GM19023 (cell line): ENCODE results near the gene KRT76.

Experiments used
- ATAC-seq: cut with Tn5 transposase; IDR thresholded peaks from one replicate; pipeline ENCODE4 v1.9.1; 2021; ENCODE audit warnings: mild to moderate bottlenecking, moderate library complexity; ENCODE audit not compliant: unreplicated experiment

The KRT76 gene

DNA sequence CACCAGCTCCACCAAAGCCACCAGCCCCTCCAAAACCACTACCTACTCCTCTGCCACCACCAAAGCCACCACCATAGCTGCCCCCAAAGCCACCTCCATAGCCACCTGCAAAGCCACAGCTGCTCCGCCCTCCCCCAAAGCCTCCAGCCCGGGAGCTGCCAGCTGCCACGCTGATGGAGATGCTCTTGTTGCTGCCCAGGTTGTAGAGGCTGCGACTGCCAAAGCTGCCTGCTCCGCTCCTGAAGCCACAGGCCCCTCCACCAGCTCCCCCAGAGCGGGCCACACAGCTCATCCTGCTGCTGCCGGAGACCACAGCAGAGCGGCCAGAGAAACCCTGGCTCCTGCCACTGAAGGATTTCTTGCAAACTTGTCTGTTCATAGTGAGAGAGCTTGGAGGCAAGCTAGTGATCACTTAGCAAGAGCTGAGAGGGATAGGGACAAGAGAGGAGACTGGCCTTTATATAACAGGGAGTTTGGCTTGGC is at the start of gene KRT76:
KRT76 (minus strand) TSS at position 433 of the 483 bp plus-strand sequence; CDS start at position 379, 54 bp downstream.
- no peak for ATAC-seq

DNA sequence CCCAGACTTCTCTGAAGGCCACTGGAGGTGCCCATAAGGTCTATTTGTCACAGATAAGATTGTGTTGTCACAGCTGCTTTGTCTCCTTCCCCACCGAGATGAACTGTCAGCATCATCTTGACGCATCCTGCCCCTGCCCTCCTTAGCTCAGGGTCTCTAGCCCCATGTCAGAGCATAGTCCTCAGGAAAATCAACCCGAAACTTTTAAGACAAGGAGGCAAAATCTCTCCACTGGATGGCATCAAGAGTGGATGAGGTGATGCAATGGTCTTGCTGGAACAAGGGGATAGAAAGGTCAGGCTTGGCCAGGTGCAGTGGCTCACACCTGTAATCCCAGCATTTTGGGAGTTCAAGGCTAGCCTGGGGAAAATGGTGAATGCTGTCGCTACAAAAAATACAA is 48.8 kb upstream of the KRT76 start:
- ATAC-seq, result no peak

DNA sequence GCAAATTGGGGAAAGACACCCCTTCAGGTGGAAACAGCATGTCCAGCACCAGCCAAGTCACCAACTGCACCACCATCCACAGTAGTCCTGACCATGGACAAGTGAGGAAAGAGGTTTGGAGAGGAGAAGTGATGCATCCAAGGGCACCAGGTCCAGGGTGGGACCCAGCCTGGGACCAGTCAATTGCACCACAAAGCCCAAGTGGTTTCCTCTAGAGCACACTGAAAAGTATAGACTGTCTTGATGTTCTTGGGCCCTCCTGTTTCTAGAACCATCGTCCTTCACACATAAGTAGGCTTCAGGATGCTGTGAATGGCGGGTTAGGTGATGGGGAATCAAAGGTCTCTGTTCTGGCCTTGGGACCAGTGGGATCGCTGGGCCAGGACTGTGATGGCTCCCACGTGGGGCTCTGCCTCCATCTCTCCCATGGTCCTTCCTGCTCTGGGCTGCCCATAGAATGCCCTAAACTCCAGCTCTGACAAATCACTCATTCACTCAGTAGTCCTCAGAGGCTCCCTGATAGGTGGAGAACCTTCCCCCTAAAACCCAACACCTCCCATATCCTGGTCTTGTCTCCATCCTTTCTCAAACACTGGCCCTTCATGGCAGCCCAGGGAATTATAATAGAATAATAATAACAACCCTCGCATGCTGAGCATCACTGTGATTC is 47.7 kb upstream of the KRT76 start:
- ATAC-seq, result no peak

DNA sequence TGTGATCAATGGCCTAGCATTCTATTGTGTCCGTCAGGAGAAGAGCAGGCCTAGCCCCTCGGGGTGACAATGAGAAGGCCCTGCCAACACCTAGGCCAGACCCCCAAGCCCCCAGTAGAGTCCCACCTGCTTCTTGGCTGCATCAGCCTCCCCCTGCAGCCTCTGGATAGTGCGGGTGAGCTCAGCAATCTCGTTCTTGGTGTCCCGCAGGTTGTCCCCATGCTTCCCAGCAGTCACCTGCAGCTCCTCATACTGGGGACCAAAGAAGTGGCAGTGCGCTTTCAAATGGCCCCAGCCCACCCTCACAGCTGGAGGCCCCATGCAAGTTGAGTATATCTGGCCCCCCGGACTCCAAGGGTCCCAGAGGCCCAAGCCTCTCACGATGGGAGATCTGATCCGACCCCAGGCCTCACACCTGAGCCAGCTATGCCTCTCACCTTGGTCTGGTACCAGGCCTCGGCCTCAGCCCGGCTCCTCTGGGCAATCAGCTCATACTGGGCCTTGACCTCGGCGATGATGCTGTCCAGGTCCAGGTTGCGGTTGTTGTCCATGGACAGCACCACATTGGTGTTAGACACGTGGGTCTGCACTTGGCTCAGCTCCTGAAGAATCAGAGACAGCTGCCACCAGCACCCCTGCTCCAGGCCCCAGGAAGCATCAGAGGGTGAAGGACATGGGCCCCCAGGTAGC is 46.8 kb upstream of the KRT76 start:
- ATAC-seq, result no peak

DNA sequence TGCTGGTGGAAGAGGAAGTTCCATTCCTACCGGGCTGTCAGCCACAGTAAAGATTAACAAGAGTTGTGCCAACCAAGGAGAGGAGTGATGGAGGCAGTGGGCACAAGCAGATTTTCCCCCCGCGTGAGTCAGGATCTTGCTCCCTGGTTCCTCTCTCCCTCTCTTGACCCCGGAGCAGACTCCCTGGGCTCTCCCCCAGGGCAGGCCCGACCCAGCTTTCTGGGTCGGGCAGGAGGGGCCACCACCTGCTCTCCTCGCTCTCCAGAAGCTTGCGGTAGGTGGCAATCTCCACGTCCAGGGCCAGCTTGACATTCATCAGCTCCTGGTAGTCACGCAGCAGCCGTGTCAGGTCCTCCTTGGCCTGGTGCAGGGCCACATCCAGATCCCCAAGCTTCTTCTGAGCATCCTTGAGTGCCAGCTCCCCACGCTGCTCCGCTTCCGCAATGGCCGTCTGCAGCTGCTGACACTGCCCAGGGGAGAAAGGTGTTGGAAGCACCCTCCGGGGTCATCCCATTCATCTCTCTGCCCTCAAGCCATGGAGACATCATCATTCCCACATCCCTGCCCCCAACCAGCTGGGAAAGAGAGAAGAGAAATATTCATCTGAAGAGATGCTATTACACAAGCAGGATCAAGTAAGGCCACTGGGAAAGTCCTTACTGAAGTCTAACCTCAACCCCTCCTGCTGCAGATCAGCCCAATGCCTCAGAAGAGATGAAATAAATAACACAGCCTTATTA is 45.8 kb upstream of the KRT76 start:
- ATAC-seq, result no peak

DNA sequence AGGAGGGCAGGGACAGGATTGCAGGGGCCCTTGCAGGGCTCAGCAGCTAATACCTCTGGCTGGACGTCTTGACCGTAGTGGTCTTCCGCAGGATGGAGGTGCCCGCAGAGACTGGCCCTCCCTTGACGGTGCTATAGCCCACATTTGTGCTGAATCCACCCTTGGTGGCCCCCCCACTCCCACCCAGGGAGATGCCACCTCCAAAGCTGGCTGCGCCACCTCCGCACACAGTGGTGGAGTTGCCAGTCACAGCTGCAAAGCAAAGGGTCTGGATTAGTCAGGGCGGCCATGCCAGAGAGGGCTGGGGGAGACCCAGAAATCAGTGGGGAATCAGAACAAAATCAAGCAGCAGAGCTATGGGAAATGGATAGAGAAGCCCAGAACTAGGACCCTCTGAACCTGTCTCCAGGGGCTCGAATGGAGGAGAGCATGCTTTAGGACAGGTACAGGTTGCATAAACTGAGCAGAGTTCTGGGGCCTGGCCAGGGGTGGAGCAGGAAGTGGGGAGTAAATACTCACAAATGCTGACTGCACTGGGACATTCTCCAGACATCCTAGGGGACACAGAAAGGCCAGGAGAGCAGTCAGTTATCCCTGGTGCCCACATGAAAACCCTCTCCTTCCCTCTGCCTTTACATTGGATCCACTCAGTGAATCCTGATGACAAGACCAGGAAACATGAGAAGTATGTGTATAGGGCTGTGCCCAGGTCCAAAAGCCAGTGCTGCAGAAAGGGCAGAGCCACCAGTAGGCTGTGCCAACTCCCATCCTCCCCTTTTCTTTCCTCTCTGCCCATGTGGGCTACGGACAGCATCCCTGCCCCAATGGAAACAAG is 44.9 kb upstream of the KRT76 start:
- ATAC-seq, result no peak

DNA sequence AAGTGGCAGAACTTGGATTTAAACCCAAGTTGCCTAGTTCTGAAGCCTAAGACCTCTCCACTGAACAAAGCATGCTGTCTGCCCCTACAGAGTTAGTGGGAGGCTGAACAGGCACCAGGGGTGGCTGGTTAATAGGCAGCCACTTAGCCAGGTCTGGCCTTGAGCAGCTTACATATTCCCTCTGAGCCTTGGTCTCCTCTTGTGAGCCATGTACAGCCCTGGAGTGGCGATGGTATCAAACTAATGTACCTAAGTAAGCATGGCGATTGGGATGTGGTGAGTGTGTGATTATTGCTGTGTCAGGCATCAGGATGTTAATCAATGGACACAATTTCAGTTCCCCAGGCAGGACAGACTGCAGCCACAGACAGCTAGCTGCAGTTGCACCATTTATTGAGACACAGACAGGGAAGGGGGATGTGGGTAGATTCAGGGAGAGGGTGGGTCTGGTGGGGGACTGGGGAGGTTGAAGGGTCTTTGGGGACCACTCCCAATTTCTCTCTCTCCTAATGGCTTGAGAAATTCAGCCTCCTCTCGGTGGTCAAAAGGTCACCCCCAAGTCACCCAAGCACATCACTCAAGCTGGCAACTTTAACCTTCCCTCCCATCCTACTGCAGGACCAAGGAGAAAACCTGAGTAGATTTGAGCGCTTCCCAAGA is 44.1 kb upstream of the KRT76 start:
- no peak for ATAC-seq

DNA sequence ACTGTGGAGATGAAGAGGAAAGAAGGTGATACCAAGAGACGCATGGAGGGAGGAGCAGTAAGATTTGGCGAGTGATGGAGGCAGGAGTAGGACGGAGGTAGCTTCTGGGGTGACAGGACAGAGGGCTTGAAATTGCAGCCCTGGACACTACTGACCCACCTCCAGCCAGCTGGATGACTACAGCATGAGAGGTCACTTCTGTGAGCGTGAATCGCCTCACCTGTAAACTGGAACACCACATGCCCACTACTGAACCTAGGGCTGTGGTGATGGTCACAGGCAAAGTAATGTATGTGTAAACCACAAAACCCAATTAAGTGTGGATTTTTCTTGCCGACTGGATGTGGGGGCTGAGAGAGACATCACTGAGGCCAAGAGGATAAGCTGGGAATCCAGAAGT is 43.4 kb upstream of the KRT76 start:
- no peak for ATAC-seq

DNA sequence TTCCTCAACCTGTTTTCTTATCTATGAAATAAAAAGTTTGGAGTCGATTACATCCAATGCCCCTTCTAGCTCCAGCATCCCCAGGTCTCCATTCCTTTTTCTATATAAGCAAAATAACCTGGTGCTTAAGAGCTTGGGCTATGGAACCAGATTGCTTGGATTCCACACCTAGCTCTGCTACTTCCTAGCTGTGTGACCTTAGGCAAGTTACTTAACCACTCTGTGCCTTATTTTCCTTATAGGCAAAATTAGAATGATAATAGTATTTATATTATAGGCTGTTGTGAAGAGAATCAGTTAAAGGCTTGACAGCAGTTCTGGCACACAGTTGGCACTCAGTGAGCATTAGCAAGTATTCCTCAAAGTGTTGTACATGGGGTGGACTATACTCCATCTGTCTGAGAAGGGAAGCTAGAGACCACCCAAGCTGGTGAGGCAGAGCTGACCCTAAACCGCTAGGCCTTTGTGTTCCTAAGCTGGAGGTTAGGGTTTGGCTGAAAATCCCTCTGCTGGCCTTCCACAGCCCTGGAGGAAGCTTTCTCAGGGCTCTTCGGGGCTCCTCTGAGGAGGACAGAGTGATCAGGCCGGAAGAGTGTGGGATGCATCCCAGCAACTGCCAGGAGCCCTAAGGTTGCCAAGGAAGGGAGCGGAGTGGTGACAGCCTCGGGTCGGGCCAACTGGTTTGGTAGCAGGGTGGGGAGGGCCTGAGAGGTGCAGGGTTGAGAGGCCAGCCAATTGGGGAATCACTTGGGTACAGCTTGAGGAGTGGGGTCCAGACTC is 42.8 kb upstream of the KRT76 start:
- no peak for ATAC-seq

DNA sequence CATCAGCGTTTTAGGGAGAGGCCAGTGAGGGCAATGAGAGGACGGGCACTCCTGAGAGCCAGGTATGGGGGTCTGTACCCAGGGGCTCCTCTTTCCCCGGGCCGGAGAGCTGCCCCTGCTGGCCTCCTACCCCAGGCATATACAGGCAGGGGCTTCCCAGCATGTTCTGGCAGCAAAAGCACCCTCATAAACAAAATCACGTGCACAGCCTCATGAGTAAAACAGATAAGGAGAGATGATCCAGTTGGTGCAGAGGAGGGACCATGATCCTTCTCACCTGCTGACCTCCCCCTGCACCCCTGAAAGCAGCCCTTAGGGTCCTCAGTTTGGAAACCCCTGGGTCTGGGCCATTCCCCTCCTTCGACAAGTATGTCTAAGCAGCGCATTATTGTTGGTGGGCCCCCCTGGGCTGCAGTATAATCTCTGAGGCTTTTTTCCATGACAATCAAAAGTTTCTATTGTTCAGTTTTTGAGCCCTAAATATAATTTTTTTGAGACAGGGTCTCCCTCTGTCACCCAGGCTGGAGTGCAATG is 41.8 kb upstream of the KRT76 start:
- ATAC-seq, result no peak

DNA sequence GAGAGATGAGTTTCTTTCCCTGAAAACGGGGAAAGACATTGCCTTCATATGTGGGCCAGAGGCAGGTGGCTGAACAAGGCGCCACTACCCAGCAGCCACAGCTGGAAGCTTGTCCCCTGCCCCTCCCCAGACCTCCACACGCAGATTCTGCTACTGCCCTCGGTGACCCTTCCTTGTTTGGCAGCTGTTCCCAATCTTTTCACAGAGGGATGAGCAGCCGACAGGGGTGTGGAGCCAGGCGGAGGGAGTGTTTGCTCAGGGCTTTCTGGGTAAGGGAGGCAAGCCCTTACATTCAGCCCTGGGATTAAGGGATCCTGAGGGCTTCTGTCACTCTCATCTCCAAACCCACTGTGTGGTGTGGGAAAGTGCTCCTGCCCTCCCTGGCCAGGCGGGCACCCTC is 41.2 kb upstream of the KRT76 start:
- no peak for ATAC-seq

DNA sequence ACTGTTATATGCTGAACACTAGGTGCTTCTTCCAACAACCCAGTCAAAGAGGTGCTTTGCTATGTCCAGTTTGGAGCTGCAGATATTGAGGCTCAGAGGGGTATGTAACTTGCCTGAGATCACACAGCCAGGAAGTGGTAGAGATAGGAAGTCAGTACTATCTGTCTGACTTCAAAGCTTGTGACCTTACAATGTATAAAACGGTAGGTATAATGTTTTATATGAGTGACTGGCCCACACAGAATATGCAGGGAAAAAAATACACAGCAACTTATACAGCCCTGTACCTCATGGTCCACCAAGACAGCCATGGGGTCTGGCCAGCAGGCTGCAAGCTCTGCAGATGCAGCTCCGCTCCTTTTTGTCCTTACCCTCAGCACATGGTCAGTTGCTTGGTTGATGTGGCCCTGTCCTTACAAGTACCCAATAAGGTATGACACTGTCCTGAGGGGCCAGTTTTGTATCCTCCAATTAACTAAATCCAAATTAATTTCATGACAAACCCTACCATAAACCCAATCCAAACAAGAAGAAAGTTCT is 40.6 kb upstream of the KRT76 start:
- ATAC-seq, result no peak

DNA sequence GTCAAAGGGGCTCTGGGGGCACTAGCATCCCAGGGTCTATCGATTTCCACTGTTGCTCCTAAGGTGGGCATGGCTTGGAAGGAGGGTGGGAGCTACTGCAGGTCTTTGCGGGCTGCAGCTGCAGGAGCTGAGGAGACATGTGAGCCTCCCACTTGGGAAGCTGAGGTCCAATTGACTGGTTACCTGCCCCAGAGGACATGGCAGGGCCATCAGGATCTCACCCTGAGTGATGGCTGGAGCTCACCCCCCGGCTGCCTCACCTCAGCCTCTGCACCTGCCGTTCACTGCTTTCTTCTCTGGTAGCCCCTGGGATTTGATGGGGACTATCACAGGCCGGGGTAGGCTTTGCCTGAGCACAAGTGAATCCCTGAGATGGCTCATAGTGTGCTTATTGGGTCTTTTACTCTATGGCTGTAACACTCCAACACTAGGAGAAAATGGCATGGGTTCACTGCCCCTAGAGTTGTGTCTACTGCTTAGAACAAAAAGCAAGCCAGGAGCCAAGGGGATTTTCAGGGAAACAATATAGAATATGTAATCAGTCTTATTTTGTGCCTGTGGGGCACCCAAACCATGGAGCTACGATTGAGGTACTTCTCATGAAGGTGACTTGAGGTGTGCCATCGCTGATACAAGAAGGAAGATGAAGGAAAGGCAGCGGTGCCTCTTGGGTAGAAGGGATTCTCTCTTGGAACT is 40.0 kb upstream of the KRT76 start:
- no peak for ATAC-seq

DNA sequence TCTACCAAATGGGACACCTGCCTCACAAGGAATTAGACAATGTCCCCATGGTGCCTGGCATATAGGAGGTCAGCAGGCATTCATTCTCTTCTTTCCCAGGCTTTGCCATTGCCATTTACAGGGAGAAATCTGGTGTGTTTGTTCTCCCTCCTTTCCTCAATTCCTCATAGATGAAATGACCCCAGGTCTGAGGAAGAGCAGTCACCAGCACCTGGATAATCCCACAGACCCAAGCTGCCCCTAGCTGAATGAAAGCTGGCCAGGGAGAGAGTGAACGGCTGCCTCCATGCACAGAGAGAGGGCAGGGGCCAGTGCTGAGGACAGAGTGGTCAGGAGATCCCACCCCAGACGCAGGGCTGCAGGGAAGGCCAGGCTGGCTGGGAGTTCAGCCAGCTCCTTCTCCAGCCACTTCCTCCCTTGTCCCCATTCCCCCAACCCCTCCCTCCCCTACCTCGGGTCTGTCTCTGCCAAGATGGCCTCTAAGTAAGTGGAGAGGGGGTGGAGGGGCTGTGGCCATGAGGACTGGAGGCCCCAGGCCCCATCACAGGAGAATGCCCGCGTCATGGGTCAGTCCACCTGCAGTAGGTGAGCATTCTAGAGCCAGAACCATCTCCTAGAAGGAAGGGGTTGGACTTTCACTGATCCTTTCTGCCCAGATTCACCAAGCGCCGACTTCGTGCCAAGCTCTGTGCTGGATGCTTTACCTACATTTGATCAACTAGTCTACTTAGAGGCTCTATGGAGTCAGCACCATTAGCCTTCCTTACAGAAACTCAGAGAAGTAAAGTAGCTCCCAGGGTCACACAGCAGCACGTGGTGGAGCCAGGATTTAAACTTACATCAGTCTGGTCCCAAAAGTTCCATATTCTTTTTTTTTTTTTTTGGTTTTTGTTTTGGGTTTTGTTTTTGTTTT is 38.8 kb upstream of the KRT76 start:
- ATAC-seq, result no peak

DNA sequence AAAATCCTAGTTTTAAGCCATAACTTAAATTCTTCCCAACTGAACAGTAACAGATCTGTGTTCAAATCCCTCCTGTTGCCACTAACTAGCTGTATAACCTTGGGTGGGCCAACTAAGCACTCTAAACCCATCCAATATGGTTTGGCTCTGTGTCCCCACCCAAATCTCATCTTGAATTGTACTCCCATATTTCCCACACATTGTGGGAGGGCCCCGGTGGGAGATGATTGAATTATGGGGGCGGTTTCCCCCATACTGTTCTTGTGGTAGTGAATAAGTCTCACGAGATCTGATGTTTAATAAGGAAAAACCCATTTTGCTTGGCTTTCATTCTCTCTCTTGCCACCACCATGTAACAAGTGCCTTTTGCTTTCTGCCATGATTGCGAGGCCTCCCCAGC is 38.0 kb upstream of the KRT76 start:
- no peak for ATAC-seq

DNA sequence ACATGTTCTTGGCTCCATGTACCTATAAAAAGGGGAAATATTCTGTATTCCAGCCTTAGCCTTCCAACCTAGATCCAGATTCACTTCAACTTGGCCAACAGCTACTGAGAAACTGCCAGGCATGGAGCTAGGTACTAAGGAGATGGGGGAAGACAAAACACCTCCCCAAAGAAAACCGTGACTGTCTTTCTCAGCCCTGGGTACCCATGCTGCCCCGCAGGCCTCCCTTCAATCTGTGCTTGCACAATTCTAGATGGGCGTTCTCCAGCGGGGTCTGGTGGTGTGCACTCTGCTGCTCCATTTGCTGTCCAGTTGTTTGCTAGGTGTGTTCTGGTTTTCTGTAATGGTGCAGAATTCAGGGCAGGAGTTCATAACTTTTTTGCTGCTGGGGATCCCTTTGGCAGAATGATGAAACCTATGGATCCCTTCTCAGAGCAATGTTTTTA is 37.6 kb upstream of the KRT76 start:
- ATAC-seq, result no peak

DNA sequence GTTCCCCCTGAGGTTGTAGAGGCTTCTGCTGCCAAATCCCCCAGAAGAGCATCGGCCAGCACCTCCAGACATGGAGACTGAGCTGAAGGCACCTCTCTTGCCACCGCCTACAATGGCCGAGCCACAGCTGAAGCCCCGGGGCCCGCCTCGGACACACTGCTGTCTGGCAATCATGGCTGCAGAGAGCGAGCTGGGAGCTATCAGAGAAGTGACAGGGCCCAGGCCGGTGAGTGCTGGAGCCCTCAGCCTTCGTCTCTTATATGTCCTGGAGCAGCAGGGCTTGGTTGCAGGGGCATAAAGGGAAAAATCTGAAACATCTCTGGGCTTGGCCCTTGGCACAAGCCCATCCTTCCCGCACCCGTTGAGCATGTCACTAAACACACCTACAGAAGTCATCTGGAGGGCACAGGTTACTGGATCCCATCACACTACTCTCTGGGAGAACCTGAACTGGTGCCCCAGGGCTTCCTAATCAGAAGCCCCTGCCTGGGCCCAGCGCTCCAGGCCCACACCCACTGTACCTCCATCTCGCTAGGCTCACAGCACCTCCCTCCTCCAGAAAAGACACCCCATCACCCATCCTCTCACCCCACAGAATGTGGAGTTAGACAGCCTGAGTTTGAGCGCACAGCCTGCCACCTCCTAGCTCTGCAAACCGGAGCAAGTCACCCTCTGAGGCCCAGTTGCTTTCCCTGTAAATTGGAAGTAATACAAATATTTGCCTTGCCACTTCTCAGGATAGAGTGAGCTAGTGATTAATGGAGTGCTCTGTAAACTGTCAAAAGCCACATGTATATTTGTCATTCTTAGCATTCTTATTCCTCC is 37.0 kb upstream of the KRT76 start, which contains the start of gene KRT4:
KRT4 (minus strand) TSS at position 232 of the 825 bp plus-strand sequence; CDS start at position 174, 58 bp downstream.
- ATAC-seq, result no peak
